HepG2 (cell line): Measurements from ENCODE around the gene NDUFA13.

ENCODE experiments used
- ARNT ChIP-seq: fragments of 450-650 bp; IDR thresholded peaks from 2 replicates; pipeline ENCODE4 v1.6.1; 2017
- ATF1 ChIP-seq: IDR thresholded peaks from 2 replicates; pipeline ENCODE4 v1.6.1; 2016; ENCODE audit warnings: mild to moderate bottlenecking, control low read depth
- ATRX ChIP-seq: sonication (generic); formaldehyde crosslinking; IDR thresholded peaks from 2 replicates; pipeline ENCODE4 v1.4.0; 2020; ENCODE audit warnings: missing genetic modification reagents, borderline replicate concordance
- CENPT ChIP-seq: sonication (generic); formaldehyde crosslinking; IDR thresholded peaks from 2 replicates; pipeline ENCODE4 v1.8.0; 2022; ENCODE audit warnings: low read depth, mild to moderate bottlenecking, moderate library complexity, missing genetic modification reagents
- CREB1 ChIP-seq, 2 experiments: fragments of 450-650 bp in 1 of 2; IDR thresholded peaks; 2 replicates each; pipeline ENCODE4 v1.6.1; 2016 to 2017; ENCODE audit warnings: control low read depth in 1 of 2, mild to moderate bottlenecking in 1 of 2, missing compliant biosample characterization in 1 of 2, missing genetic modification characterization in 1 of 2
- IKZF1 ChIP-seq: fragments of 450-650 bp; IDR thresholded peaks from 2 replicates; pipeline ENCODE4 v1.7.1; 2016
- POLR2AphosphoS5 ChIP-seq: IDR thresholded peaks from 2 replicates; pipeline ENCODE4 v1.6.1; 2012; ENCODE audit warnings: low read depth, low read length
- YY1 ChIP-seq: IDR thresholded peaks from 2 replicates; pipeline ENCODE4 v1.6.1; 2011; ENCODE audit warnings: low read length, low read depth, moderate library complexity, mild to moderate bottlenecking; ENCODE audit not compliant: insufficient read depth, insufficient replicate concordance
- ZNF121 ChIP-seq: sonication (generic); formaldehyde crosslinking; IDR thresholded peaks from 2 replicates; pipeline ENCODE4 v1.5.0; 2020; ENCODE audit warnings: mild to moderate bottlenecking, missing genetic modification reagents
- ZNF263 ChIP-seq: sonication (generic); formaldehyde crosslinking; IDR thresholded peaks from 2 replicates; pipeline ENCODE4 v1.4.0; 2020; ENCODE audit warnings: missing genetic modification reagents
- ZNF724P ChIP-seq: sonication (generic); formaldehyde crosslinking; IDR thresholded peaks from 2 replicates; pipeline ENCODE4 v1.8.0; 2022; ENCODE audit warnings: missing genetic modification reagents, borderline replicate concordance
- TF ChIP-seq, protein P1 (sequence below): sonication (generic); formaldehyde crosslinking; IDR thresholded peaks from 2 replicates; pipeline ENCODE4 v1.5.0; 2020; ENCODE audit warnings: mild to moderate bottlenecking, missing genetic modification reagents, moderate library complexity

DNA sequence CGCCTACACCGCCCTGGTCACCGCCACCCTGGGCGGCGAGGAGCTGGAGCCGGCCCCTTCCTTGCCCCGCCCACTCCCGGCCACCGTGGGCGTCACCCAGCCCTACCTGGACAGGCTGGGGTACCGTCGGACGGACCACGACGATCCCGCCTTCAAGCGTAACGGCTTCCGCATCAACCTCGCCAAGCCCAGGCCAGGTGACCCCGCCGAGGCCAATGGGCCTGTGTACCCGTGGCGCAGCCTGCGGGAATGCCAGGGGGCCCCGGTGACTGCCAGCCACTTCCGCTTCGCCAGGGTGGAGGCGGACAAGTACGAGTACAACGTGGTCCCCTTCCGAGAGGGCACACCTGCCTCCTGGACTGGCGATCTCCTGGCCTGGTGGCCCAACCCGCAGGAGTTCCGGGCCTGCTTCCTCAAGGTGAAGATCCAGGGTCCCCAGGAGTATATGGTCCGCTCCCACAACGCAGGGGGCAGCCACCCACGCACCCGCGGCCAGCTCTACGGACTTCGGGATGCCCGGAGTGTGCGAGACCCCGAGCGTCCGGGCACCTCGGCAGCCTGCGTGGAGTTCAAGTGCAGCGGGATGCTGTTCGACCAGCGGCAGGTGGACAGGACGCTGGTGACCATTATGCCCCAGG lies 29.0 kb downstream of the NDUFA13 start:
- no peak for TF ChIP-seq ATRX (CRISPR knock-in tag)
- no peak for TF ChIP-seq YY1
- no peak for TF ChIP-seq POLR2AphosphoS5
- TF ChIP-seq ZNF121 (CRISPR knock-in tag), result no peak
- no peak for TF ChIP-seq IKZF1
- TF ChIP-seq, protein P1, sequence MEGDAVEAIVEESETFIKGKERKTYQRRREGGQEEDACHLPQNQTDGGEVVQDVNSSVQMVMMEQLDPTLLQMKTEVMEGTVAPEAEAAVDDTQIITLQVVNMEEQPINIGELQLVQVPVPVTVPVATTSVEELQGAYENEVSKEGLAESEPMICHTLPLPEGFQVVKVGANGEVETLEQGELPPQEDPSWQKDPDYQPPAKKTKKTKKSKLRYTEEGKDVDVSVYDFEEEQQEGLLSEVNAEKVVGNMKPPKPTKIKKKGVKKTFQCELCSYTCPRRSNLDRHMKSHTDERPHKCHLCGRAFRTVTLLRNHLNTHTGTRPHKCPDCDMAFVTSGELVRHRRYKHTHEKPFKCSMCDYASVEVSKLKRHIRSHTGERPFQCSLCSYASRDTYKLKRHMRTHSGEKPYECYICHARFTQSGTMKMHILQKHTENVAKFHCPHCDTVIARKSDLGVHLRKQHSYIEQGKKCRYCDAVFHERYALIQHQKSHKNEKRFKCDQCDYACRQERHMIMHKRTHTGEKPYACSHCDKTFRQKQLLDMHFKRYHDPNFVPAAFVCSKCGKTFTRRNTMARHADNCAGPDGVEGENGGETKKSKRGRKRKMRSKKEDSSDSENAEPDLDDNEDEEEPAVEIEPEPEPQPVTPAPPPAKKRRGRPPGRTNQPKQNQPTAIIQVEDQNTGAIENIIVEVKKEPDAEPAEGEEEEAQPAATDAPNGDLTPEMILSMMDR (CRISPR knock-in tag), result no peak
- no peak for TF ChIP-seq ARNT
- no peak for TF ChIP-seq CREB1 (IDR thresholded peaks at IDR 0.05)
- no peak for TF ChIP-seq CREB1 (CRISPR knock-in tag; IDR thresholded peaks at IDR 0.05)
- no peak for TF ChIP-seq ZNF724P (CRISPR knock-in tag)
- TF ChIP-seq ZNF263, result no peak
- TF ChIP-seq CENPT, result no peak
- no peak for TF ChIP-seq ATF1 (CRISPR knock-in tag)
